GM21825 (cell line): ENCODE measurements around the gene LSS.
"Not testable (repeated sequence)": the region's sequence is repeated elsewhere in the genome, so short reads cannot be mapped to it uniquely, and the experiment has no call there.

ENCODE experiments used
- ATAC-seq: cut with Tn5 transposase; IDR thresholded peaks from one replicate; pipeline ENCODE4 v1.9.1; 2021; ENCODE audit warnings: mild to moderate bottlenecking, moderate library complexity; ENCODE audit not compliant: unreplicated experiment

The LSS gene

GRCh38 chr21:46171996-46172862 is 56.3 kb downstream of the LSS start:
- no peak for ATAC-seq

- ATAC-seq: no peak
These were observed 57.0 kb downstream of the LSS start for GRCh38 chr21:46171585-46171984.

- not testable (repeated sequence) for ATAC-seq
These were observed 58.0 kb downstream of the LSS start for GRCh38 chr21:46170436-46171193.

- no peak for ATAC-seq
These were observed 59.8 kb downstream of the LSS start for GRCh38 chr21:46168659-46169386.

GRCh38 chr21:46168238-46168637 is 60.3 kb downstream of the LSS start:
- no peak for ATAC-seq

- no peak for ATAC-seq
These were observed 63.5 kb downstream of the LSS start for GRCh38 chr21:46165098-46165497.

GRCh38 chr21:46163380-46163779 is 65.2 kb downstream of the LSS start:
- no peak for ATAC-seq

- ATAC-seq: no peak
These were observed 66.7 kb downstream of the LSS start for GRCh38 chr21:46161633-46162592.

- no peak for ATAC-seq
These were observed 67.5 kb downstream of the LSS start for GRCh38 chr21:46160907-46161632.

- ATAC-seq: no peak
These were observed 68.0 kb downstream of the LSS start for GRCh38 chr21:46160657-46160906.

- ATAC-seq: no peak
These were observed 68.5 kb downstream of the LSS start for GRCh38 chr21:46159841-46160656.

GRCh38 chr21:46159390-46159789 is 69.2 kb downstream of the LSS start:
- no peak for ATAC-seq

- no peak for ATAC-seq
These were observed 69.8 kb downstream of the LSS start for GRCh38 chr21:46158666-46159300.

- ATAC-seq: no peak
These were observed 70.6 kb downstream of the LSS start for GRCh38 chr21:46157987-46158451.

GRCh38 chr21:46157396-46157986 is 71.1 kb downstream of the LSS start:
- no peak for ATAC-seq

- ATAC-seq: no peak
These were observed 71.9 kb downstream of the LSS start for GRCh38 chr21:46156678-46157077.

- ATAC-seq: no peak
These were observed 72.3 kb downstream of the LSS start for GRCh38 chr21:46156378-46156645.
